Measurements from ENCODE around the gene RASSF1. TPM values are rescaled to one million over a fixed set of nuclear protein-coding genes. Genes with fewer than 3 reads are reported as not detected.
A peak's percentile ranks its signal among the peaks of the same experiment; 100 is the strongest.

Gene RASSF1
- total RNA-seq, 2 donors from 2014 or later, result 20.6 to 28.2 TPM

DNA sequence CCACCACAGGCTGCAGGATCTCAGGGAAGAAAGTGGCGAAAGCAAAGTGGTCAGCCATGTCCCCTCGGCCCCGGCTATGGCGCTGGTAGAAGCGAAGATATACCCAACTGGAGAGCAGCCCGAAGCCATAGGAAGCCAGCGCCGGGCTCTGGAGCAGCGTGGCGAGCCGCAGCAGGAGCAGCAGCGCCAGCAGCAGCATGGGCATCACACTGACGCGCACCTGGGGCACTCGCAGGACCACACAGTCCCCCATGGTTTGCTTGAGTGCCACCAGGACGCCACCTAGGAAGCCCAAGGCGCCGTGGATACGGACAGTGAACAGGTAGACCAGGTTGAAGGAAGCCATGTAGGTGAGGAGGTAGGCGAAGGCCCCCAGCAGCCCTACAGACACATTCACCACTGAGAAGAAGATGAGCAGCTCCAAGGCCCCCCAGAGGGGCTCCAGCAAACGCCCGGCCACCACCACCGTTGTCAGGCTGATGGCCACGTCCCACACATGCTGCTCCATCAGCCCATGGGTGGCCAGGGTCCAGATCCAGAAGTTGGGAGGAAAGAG is 17.8 kb upstream of the RASSF1 start:
- Histone ChIP-seq H3K4me3 (peak overlapping the region; percentile 89), H3K27ac (peak overlapping the region; percentile 81), H3K36me3 (peaks cover 8% of the 10 kb centered on the region), H3K4me1 (peaks cover 23% of the 10 kb centered on the region), H3K27me3 (no peaks in the 10 kb centered on the region), H3K9ac (ENCODE audit: low read depth in 2 of 2, low read length in 2 of 2) (peak overlapping the region; percentile 89 to 93), H3K9me3 (no peaks in the 10 kb centered on the region)
- no peak for DNase-seq
- TF ChIP-seq, protein P1, sequence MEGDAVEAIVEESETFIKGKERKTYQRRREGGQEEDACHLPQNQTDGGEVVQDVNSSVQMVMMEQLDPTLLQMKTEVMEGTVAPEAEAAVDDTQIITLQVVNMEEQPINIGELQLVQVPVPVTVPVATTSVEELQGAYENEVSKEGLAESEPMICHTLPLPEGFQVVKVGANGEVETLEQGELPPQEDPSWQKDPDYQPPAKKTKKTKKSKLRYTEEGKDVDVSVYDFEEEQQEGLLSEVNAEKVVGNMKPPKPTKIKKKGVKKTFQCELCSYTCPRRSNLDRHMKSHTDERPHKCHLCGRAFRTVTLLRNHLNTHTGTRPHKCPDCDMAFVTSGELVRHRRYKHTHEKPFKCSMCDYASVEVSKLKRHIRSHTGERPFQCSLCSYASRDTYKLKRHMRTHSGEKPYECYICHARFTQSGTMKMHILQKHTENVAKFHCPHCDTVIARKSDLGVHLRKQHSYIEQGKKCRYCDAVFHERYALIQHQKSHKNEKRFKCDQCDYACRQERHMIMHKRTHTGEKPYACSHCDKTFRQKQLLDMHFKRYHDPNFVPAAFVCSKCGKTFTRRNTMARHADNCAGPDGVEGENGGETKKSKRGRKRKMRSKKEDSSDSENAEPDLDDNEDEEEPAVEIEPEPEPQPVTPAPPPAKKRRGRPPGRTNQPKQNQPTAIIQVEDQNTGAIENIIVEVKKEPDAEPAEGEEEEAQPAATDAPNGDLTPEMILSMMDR (IDR thresholded peaks at IDR 0.05), result no peak
- intact Hi-C loops (cut with DNase I), result no loop called here

DNA sequence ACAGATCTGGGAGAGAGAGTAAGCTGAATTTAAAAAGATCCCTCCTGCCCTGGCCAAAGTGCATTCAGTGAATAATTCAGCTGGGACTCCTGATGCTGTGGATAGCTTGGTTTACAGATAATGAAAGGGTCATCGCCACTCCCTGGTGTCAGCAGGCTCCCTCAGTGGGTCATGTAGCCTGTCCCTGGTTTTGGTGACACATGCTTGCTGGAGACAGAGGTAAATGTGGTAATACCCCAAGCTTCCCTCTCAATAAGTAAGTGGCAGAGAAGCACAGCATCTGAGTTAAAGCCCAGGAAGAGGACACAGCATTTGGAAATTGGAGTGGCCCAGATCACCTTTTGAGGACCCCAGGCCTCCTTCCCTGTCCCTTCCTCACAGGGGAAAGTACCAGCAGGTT is 16.8 kb upstream of the RASSF1 start:
- H3K36me3 ChIP-seq, result peaks cover 8% of the 10 kb centered on the region

DNA sequence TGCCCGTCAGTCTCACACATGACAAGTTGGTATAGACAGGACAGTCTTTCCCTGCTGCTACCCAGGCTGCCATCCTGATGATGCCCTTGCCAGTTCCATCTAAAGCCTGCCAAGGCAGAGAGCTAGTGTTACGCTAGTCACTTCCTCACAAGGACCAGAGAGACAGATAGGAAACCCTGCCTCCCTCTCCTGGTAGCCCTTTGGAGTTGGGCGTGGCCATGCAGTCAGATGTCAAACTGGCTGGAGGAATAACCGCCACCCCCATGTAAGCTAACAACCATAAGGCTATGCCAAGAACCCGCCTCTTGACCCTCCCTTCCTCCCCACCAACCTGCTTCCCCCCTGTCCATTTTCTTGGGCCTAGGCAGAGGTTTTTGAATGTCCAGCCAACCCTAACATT is 15.9 kb upstream of the RASSF1 start:
- no peaks in the 10 kb centered on the region for H3K27me3 ChIP-seq
- H3K4me3 ChIP-seq, result no peak overlapping the region
- peak overlapping the region; percentile 56 for H3K27ac ChIP-seq
- H3K36me3 ChIP-seq, result peaks cover 8% of the 10 kb centered on the region
- TF ChIP-seq, protein P1 (IDR thresholded peaks at IDR 0.05), result no peak
- peaks cover 30% of the 10 kb centered on the region for H3K4me1 ChIP-seq
- intact Hi-C loops (cut with DNase I), result no loop called here
- peak overlapping the region; percentile 56 to 89 for H3K9ac ChIP-seq (ENCODE audit: low read depth in 2 of 2, low read length in 2 of 2)
- no peaks in the 10 kb centered on the region for H3K9me3 ChIP-seq
- peak; percentile 86 for DNase-seq

More for the DNA sequence above, 16.8 kb upstream of the RASSF1 start:
- H3K4me3 ChIP-seq, result peak overlapping the region; percentile 89
- peak overlapping the region; percentile 56 for H3K27ac ChIP-seq
- DNase-seq, result no peak
- TF ChIP-seq, protein P1 (IDR thresholded peaks at IDR 0.05), result no peak
- peak overlapping the region; percentile 89 to 93 for H3K9ac ChIP-seq (ENCODE audit: low read depth in 2 of 2, low read length in 2 of 2)
- intact Hi-C loops (cut with DNase I), result no loop called here
- no peaks in the 10 kb centered on the region for H3K27me3 ChIP-seq
- H3K4me1 ChIP-seq, result peaks cover 26% of the 10 kb centered on the region
- no peaks in the 10 kb centered on the region for H3K9me3 ChIP-seq

DNA sequence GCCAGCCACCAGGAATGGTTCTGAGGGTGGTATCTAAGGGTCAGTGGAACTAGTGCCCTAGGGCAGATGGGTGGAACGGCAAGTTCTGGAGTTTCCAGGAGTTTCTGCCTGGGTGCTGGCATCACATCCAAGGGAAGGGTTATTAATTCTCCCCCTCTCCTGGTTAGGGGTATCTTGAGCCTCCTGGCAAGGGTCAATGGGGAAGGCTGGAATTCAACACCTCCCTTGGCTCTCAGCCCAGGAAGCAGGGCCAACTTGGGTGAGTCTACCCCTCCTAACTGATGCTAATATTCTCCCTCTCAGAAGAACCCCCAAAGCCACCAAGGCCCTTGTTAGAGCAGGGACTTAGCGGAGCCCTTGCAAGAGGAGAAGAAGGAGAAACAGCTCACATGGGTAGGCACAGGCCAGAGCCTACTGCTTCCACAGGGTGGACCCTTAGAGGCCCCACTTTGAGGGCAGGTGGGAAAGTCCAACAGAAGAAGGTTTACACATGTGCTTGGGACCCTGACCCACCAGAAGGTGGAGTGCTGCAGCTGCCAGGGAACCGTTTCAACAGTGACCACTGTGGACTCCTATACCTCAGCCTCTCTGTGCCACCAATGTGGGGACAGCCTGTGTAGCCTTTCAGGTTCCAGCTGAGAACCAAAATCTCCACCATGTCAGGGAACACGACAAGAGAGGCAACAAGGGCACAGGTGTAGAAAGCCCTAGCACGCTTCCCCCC is 15.4 kb upstream of the RASSF1 start:
- TF ChIP-seq, protein P1 (IDR thresholded peaks at IDR 0.05), result no peak
- peak overlapping the region; percentile 56 for H3K27ac ChIP-seq
- H3K9me3 ChIP-seq, result no peaks in the 10 kb centered on the region
- intact Hi-C loops (cut with DNase I), result no loop called here
- peaks cover 35% of the 10 kb centered on the region for H3K4me1 ChIP-seq
- H3K27me3 ChIP-seq, result no peaks in the 10 kb centered on the region
- H3K9ac ChIP-seq (ENCODE audit: low read depth in 2 of 2, low read length in 2 of 2), result peak overlapping the region in 1 of 2 donors; percentile 89
- H3K4me3 ChIP-seq, result no peak overlapping the region
- DNase-seq, result no peak
- H3K36me3 ChIP-seq, result peaks cover 8% of the 10 kb centered on the region

DNA sequence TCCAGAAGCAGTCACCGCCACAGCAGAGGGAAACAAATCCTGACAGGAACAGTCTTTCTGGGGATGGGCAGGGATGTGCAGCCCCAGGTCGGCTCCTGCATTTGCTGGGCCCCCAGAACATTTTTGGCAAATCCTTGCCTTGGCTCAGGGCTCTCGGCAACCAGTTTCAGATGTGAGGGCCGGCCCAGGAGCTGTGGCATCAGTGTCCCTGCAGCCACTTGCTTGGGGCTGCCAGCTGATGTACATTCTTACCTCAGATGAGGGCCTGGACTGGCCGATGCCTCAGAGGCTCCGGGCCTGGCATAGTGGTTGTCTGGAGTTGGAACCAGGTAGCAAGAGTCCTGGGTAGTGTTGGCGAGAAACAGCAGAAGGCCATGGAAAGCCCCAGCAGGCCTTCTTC is 14.2 kb upstream of the RASSF1 start:
- Histone ChIP-seq H3K9me3 (no peaks in the 10 kb centered on the region), H3K9ac (ENCODE audit: low read depth in 2 of 2, low read length in 2 of 2) (no peak overlapping the region), H3K36me3 (peaks cover 8% of the 10 kb centered on the region), H3K4me3 (no peak overlapping the region), H3K4me1 (peaks cover 35% of the 10 kb centered on the region), H3K27me3 (no peaks in the 10 kb centered on the region), H3K27ac (no peak overlapping the region)
- DNase-seq, result no peak
- intact Hi-C loops (cut with DNase I), result no loop called here
- TF ChIP-seq, protein P1 (IDR thresholded peaks at IDR 0.05), result no peak
